Skeletal muscle cell (primary cell): ENCODE measurements around the gene RPSA.
"Not testable (repeated sequence)": the region's sequence is repeated elsewhere in the genome, so short reads cannot be mapped to it uniquely, and the experiment has no call there.

Experiments
- DNase-seq: peaks from one replicate; pipeline ENCODE4 v3.0.0-alpha.2; 2010; ENCODE audit warnings: low read depth
- H3K4me3 ChIP-seq: 2 replicates; pipeline ENCODE4 v1.5.1; 2011; ENCODE audit warnings: low read depth, mild to moderate bottlenecking, control low read depth, low read length, moderate library complexity

Gene RPSA

DNA sequence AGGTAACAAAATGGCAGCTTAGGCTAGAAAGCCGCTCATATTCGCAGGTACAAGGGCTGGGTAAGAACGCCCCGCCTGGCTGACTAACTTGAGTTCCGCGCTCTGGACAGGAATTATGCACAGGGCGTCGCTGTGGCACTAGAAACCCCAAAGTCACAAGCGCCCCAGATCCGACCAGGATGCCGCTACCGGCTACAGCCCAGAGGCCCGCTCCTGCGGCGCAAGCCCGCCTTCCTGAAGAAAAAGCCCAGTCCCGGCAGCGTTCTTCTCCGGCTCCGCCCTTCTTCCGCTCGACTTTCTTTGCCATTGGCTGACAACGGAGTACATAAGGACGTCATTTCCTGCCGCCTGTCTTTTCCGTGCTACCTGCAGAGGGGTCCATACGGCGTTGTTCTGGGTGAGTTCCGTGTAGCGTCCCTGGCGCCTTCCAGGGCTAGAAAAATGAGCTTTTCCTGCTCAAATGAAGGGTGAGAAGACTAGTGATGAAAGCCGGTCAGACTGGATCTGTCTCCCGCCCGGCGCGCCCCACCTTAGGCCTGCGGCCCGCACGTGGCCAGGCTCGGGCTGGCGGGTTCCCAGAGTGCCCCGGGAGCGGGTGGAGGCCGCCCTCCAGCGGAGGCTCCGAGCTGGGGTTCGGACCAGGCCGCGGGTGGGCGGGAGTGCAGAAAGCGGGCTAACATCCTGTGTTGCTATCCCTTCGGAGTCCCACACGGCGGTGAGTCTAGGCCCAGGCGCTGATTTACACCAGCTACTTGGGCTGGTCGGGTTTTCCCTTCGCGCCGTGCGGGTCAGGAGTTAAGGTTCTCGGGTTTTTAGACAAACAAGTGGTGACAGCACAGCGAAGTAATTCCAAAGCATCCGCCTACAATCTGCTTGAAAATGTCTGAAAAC is at the start of gene RPSA:
TSS of gene RPSA (plus strand) at position 353 of the 891 bp plus-strand sequence. CDS start 934 bp downstream, outside the sequence.
- peak; percentile 85 for DNase-seq

DNA sequence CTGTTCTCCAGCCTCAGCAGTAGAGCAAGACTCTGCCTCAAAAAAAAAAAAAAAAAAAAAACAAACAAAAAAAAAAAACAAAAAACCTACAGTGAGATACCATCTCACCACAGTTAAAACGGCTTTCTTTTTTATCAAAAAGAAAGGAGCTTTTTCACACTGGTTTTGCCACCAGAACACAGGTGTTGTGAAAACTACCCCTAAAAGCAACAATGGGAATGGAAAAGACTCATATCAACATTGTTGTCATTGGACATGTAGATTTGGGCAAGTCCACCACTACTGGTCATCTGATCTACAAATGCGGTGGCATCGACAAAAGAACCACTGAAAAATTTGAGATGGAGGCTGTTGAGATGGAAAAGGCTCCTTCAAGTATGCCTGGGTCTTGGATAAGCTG is 48.2 kb upstream of the RPSA start:
- DNase-seq = no peak
- no peak overlapping the region for H3K4me3 ChIP-seq

More for the DNA sequence above, at the start of gene RPSA:
- peak within 1 kb of the TSS; percentile 88 for H3K4me3 ChIP-seq

DNA sequence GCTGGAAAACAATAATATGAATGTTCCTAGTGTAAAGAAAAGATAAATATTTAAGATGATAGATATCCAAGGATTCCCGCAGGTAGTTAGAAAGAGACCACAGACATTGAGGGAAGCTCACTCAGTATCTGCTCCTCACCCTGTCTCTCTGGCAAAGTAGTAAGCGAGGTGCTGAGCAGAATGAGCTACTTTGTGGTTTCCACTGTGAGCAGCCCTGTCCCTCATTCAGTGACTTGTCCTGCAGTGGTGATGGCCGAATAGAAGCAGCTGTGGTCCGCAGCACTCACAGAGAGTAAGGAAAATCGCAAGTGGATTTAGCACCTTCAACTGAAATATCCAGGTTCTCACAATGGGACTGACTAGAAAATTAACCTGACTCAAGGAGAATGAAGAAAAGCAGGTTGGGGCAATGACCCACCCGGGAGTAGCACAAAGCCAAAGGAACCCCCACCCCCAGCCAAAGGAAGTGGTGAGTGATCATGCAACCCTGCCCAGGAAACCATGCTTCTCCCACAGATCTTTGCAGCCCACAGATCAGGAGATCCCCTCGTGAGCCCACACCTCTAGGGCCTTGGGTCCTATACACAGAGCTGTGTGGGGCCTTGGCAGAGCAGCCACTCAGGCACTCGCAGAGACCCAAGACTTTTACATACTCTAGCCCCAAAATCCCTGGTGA is 45.1 kb upstream of the RPSA start:
- DNase-seq = no peak
- no peak overlapping the region for H3K4me3 ChIP-seq

DNA sequence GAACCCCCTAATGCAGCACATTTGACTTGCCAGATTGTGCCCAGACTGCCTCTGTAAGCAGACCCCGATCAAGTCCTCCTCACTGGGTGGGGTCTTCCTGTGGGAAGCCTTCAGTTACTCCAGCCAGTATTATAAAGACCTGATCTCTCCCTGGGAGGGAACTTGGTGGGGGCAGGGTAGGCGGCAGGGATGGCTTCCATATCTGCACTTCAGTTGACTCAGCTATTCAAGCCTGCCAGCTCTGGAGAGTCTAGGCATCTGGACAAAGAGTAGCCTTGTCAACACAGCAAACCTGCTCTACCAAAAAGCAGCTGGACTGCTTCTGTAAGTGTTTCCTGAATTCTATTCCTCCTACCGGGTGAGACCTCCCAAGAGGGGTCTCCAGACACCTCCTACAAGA is 44.3 kb upstream of the RPSA start:
- no peak overlapping the region for H3K4me3 ChIP-seq
- DNase-seq = no peak

DNA sequence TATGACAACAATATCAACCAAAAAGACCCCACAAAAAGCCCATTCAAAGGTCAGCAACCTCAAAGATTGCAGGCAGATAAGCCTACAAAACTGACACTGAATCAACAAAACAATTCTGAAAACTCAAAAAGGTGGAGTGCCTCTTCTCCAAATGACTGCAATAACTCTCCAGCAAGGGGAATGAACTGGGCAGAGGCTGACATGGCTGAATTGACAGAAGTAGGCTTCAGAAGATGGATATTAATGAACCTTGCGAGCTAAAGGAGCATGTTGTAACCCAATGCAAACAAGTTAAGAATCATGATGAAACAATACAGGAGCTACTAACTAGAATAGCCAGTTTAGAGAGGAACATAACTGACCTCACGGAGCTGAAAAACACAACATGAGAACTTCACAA is 43.7 kb upstream of the RPSA start:
- DNase-seq = no peak
- no peak overlapping the region for H3K4me3 ChIP-seq

DNA sequence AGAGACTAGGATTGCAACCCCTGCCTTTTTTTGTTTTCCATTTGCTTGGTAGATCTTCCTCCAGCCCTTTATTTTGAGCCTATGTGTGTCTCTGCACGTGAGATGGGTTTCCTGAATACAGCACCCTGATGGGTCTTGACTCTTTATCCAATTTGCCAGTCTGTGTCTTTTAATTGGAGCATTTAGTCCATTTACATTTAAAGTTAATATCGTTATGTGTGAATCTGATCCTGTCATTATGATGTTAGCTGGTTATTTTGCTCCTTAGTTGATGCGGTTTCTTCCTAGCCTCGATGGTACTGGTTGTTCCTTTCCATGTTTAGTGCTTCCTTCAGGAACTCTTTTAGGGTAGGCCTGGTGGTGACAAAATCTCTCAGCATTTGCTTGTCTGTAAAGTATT is 36.1 kb upstream of the RPSA start:
- not testable (repeated sequence) for H3K4me3 ChIP-seq, DNase-seq

DNA sequence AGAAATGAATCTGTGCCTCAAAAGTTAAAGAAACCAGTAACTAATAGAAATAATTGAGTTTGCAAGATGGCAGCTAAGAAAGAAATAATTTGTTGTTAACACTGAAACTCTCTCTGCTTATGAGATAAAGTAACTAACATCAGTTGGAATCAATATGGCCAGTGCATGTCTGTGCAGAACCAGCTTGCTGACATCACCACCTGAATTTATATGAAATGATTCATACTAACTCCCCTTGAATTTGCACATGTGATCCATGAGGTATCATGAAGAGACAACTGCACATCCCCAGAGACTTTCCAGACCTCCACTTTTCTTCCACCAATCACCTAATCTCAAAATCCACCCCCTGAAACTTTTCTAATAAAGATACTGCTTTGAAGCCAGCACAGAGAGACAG is 33.7 kb upstream of the RPSA start:
- no peak for DNase-seq
- H3K4me3 ChIP-seq = no peak overlapping the region

DNA sequence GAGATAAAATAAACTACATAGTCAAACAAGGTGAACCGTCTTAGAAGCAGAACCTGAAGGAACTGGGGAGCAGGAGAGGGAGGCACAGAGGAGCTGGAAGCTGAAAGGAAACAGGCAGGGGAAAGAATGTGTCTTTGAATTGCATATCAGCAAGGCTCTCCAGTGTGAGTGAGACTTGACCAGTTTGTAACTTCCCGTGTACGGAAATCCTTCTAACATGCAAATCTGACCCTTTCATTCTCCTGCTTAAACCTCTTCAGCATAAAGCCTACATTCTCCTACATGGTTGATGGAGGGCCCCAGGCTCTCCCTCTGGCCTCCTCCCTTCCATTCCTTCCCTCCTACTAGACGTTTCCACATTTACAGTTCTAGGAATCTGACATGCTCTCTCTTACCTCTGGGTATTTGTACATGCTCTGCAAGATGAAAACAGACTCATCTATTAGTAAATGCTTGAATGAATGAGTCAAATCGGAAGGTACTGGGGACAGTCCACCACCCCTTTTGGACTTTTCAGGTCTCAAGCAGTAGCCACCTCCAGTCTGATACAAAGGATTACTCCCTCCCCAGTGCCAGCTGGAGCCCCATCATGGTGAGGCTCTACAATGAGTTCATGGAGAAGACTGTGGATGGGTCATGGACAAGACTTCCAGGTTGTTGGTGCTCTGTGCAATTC is 29.4 kb upstream of the RPSA start:
- no peak overlapping the region for H3K4me3 ChIP-seq
- no peak for DNase-seq

DNA sequence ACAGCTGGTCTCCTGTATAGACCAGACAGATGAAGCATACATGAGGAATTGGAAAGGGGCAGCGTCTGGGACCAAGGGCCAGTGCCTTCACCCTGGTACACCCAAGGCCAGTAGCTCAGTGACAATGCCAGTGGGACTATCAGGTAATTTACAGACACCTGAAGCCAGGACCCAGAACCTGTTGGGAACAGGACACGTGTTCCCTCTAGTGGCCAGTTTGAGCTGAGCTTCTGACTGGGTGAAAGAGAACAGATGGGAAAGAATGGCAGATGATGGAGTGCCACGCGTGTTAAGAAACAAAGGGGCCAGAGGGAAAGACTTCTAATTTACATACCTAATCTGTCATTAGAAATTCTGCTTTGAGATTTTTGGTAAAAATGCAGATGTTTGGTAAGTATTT is 28.4 kb upstream of the RPSA start:
- DNase-seq = no peak
- H3K4me3 ChIP-seq = no peak overlapping the region

DNA sequence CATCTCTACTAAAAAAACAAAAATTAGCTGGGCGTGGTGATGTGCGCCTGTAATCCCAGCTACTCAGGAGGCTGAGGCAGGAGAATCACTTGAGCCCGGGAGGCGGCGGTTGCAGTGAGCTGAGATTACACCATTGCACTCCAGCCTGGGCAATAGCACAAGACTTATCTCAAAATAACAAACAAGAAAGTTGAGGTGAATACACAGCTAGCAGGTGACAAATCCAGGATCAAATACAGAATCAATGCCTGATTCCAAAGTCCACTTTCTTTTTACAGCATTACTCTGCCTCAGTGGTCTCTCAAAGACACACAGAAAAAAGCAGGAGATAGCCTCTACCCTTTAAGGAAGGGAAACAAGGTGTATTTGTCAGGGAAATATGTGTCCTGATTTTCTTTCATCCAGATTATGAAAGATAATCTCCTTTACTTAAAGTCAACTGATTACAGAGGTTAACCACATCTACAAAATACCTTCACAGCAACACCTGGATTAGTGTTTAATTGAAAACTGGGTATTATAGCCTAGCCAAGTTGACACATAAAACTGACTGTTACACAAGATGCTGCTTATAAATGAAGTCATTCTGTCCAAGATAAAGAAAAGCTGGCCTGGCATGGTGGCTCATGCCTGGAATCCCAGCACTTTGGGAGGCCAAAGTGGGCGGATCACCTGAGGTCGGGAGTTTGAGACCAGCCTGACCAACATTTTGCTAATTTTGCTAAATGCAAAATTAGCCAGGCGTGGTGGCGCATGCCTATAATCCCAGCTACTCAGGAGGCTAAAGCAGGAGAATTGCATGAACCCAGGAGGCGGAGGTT is 27.4 kb upstream of the RPSA start:
- no peak overlapping the region for H3K4me3 ChIP-seq
- DNase-seq = no peak

DNA sequence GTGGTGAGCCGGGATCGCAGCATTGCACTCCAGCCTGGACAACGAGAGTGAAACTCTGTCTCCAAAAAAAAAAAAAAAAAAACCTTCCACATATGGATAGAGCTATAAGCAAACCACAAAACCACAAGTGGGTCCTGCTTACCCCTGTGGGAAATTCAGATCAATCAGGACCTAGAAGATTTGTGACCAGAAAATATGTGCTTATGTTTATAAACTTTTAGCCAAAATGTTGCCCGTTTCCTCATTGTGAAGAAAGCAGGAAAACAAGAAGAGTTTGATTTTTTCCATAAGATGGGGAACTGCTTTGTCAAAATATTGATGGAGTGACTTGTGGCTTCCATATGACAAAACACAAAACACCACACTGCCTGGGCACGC is 26.8 kb upstream of the RPSA start:
- DNase-seq = no peak
- no peak overlapping the region for H3K4me3 ChIP-seq

DNA sequence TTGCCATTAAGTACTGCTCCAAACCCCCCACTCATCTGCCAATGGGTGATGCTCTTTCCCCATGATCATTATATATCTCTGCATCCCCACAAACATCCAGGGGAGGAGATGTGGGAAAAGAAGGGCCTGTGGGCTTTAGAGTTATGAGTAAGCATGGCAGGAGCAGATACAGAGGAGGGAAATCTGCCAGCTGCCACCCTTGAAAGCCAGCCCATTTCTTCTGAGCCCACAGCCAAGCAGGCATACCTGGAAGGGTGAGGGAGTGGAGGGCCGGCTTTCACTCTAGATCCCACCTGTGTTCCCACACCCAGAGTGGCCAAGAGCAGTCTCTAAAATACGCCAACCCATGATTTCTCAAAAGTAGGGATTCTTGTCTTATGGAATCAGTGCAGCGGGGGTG is 25.1 kb upstream of the RPSA start:
- no peak overlapping the region for H3K4me3 ChIP-seq
- no peak for DNase-seq

DNA sequence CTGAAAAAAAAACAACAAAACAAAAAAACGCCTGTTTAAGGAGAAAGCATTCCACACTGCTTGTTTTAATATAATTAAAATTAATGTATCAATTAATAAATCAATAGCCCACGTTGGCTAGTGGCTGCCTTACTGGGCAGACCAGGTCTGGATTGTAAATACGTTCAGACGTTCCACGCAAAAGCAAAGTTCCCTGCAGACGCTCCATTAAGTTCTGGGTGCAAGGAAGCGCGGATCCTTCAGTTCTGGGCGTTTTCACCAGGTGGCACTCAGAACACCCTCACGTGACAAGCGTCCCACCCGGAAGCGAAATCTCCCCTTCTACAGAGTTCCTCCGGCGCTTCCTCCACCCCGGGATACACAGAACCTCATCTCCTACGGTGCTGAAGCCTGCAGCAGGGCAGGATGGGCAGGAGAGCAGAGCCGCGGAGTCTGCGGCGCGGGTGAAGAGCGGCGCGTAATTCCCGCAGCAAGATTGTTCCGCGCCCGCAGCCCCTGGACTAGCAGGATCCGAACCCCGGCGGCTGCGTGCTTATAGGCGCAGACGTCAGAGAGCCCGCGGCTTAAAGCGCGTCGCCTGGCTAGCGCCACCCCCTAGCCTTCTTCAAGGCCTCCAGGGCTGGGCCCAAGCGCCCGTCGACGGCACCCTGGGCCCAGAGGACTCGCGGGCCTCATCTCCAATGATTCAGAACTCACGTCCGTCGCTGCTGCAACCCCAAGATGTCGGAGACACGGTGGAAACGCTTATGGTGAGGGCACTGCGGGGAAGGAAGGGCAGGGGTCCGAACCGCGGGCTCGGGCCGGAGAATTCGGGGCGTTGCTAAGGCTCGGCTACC is 23.3 kb upstream of the RPSA start, which contains the start of gene SLC25A38:
TSS of gene SLC25A38 (plus strand) at position 326 of the 836 bp plus-strand sequence. CDS start at position 681, 355 bp downstream.
- DNase-seq = peak; percentile 72

DNA sequence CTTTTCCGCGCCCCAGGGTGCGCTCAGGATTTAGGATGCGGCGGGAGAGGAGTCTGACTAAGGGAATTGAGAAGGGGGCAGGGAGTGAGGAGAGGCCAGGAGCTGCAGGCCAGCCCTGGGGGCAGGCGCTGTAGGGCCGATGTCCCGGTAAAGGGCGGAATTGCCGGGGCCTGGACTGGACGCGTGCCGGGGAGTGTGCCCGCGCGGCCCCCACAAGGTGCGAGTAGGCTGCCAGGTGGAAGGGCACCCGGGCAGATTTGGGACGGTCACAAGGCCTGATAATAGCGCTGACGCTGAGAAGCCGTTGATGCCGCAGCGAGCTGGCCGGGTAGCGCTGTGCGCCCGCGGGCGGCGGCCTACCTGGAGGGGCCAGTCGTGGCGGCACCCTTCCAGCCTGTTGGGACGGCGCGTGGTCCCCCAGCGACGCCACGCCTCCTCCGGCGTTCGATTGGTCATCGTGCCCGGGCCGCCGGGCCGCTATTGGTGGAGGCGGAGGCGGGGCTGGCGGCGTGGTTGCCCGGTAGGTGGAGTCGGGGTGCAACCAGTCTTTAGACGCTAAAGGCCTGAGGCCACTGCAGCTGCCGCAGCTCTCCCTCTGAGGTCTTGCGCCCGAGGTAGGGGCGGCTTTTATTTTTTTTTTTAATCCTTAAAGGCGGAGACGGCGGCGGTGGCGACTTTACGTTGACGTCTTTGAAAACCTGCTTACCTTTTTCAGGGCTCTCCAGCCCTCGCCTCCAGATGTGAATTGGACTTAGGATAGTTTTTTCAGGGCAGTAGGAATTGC is 22.4 kb upstream of the RPSA start:
- peak overlapping the region; percentile 76 for H3K4me3 ChIP-seq
- peak; percentile 71 for DNase-seq

More for the DNA sequence above, 23.3 kb upstream of the RPSA start, which contains the start of gene SLC25A38:
- peak within 1 kb of the TSS; percentile 76 for H3K4me3 ChIP-seq

DNA sequence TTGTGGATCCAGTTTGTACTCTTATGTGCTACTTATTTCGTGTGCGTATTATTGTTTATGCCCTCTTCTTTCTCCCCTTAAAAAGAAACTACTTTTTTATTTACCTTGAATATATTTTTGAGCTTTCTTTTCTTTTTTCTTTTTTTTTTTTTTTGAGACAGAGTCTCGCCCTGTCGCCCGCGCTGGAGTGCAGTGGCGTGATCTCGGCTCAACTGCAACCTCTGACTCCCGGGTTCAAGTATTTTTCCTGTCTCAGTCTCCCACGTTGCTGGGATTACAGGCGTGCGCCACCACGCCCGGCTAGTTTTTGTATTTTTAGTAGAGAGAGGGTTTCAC is 21.9 kb upstream of the RPSA start:
- no peak for DNase-seq
- H3K4me3 ChIP-seq = peak overlapping the region; percentile 76

DNA sequence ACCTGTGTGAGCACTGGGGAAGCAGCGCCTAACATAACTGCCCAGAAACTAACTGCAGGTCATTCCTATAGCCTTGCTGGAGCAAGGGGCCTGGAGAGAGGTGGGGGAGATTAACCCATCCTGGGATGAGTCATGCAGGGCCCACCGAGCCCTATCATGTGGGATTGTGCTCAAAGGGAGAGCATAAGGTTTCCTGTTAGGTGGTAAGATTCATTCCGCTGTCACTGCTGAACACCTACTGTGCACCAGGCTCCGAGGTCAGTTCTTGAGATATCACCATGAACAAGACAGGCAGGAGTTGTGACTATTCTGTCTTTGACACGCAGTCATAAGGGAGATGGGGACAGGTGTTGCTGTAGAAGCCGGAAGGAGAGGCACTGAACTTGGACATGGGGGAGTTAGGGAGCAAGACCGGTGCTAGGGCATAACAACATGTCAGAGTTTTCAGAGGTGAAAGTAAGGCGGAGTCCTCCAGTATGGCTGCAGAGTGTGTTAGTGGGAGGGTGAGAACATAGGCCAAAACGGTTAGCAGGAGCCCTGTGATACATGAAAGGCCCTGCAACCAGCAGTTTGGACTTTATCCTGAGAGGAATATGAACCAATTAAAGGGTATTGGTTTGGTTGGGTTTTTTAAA is 20.9 kb upstream of the RPSA start:
- DNase-seq = no peak
- no peak overlapping the region for H3K4me3 ChIP-seq

DNA sequence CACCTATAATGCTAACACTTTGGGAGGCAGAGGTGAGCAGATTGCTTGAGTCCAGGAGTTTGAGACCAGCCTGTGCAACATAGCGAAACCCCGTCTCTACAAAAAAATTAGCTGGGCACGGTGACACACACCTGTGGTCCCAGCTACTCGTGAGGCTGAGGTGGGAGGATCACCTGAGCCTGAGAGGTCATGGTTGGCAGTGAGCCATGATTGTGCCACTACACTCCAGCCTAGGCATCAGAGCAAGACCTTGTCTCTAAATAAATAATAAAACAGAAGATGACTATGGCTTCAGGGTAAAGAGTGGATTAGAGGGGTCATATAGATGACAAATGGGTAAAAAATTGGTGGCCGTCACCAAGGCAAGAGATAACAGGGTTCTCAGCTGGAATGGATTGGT is 20.2 kb upstream of the RPSA start:
- no peak for DNase-seq
- no peak overlapping the region for H3K4me3 ChIP-seq
